PC-9 (cell line): ENCODE data around the gene RSPRY1. TPM values are rescaled to one million over a fixed set of nuclear protein-coding genes. Genes with fewer than 3 reads are reported as not detected.
"Not testable (repeated sequence)": the region's sequence is repeated elsewhere in the genome, so short reads cannot be mapped to it uniquely, and the experiment has no call there.

Experiments used
- BruUV-seq: library from RNA; stranded (reverse); fragments of 400-500 nt; replicated peaks from 2 replicates; lab custom pipeline; 2021; lab: Mats Ljungman, UMichigan
- CTCF ChIA-PET: fragments of 300-600 bp; sonication (Branson Sonifier 250); formaldehyde crosslinking; loops from one replicate; lab custom pipeline; 2022; ENCODE audit warnings: antibody characterized with exemption; lab: Charles Lee
- POLR2A ChIA-PET: fragments of 300-600 bp; sonication (Branson Sonifier 250); formaldehyde crosslinking; loops from one replicate; lab custom pipeline; 2022; ENCODE audit warnings: antibody characterized with exemption; ENCODE audit not compliant: unreplicated experiment; lab: Charles Lee
- DNase-seq, 2 experiments: peaks; one replicate each; pipeline versions ENCODE4 v3.0.0 to v3.0.0-alpha.2; 2015 to 2022; ENCODE audit warnings: mixed read lengths in 1 of 2
- H2AFZ ChIP-seq: fragments of 200-600 bp; sonication (generic); 2 replicates; pipeline ENCODE4 v1.8.1; 2017; ENCODE audit warnings: antibody characterized with exemption
- H3F3A ChIP-seq: fragments of 200-600 bp; sonication (generic); 2 replicates; pipeline ENCODE4 v1.8.1; 2017; ENCODE audit warnings: antibody characterized with exemption, mild to moderate bottlenecking, low read depth; ENCODE audit not compliant: insufficient read depth
- H3K27ac ChIP-seq: fragments of 200-600 bp; sonication (generic); 2 replicates; pipeline ENCODE4 v1.6.1; 2016; ENCODE audit warnings: mixed run types
- H3K27me3 ChIP-seq: fragments of 200-600 bp; sonication (generic); 2 replicates; pipeline ENCODE4 v1.6.1; 2016; ENCODE audit warnings: low read depth, mixed run types; ENCODE audit not compliant: insufficient read depth
- H3K36me3 ChIP-seq: fragments of 200-600 bp; sonication (generic); 2 replicates; pipeline ENCODE4 v1.6.1; 2016; ENCODE audit warnings: low read depth, mixed run types
- H3K4me1 ChIP-seq: fragments of 200-600 bp; sonication (generic); replicated peaks from 2 replicates; pipeline ENCODE4 v1.6.1; 2016; ENCODE audit warnings: mixed run types; ENCODE audit not compliant: insufficient read depth
- H3K4me2 ChIP-seq: fragments of 200-600 bp; sonication (generic); 2 replicates; pipeline ENCODE4 v1.6.1; 2017; ENCODE audit warnings: mixed run types
- H3K4me3 ChIP-seq: fragments of 200-600 bp; sonication (generic); 2 replicates; pipeline ENCODE4 v1.6.1; 2016; ENCODE audit warnings: mixed run types
- H3K79me2 ChIP-seq: fragments of 200-600 bp; sonication (generic); 2 replicates; pipeline ENCODE4 v1.6.1; 2017; ENCODE audit warnings: low read depth, mixed run types
- H3K9me2 ChIP-seq: fragments of 200-600 bp; sonication (generic); 2 replicates; pipeline ENCODE4 v1.8.1; 2017; ENCODE audit warnings: mild to moderate bottlenecking; ENCODE audit not compliant: insufficient read depth
- H3K9me3 ChIP-seq: fragments of 200-600 bp; sonication (generic); 2 replicates; pipeline ENCODE4 v1.8.1; 2016; ENCODE audit warnings: low read depth; ENCODE audit not compliant: insufficient read depth
- H4K20me1 ChIP-seq: fragments of 200-600 bp; sonication (generic); 2 replicates; pipeline ENCODE4 v1.8.1; 2017; ENCODE audit not compliant: insufficient read depth
- CTCF ChIP-seq: fragments of 200-600 bp; sonication (generic); conservative IDR thresholded peaks from 2 replicates; pipeline ENCODE4 v1.6.1; 2017; ENCODE audit warnings: mixed run types, antibody characterized with exemption, mild to moderate bottlenecking, moderate library complexity
- EZH2 ChIP-seq: fragments of 200-600 bp; sonication (generic); IDR thresholded peaks from 2 replicates; pipeline ENCODE4 v1.8.0; 2017; ENCODE audit warnings: antibody characterized with exemption, low read depth
- intact Hi-C: fragments of 100-400 bp; cut with micrococcal nuclease; formaldehyde crosslinking; loops from one replicate; pipeline ENCODE4 v1.10.0; 2022; ENCODE audit not compliant: unreplicated experiment
- total RNA-seq: library from RNA; stranded (reverse); gene quantifications from 2 replicates; pipeline ENCODE4 v1.2.3, GENCODE V29; 2021

The RSPRY1 gene
- total RNA-seq, 1 experiment from 2014 or later, result 26.3 TPM

- no peaks in the 10 kb centered on the region for H3K9me2 ChIP-seq
- peak in 1 of 2 experiments; percentile 18 for DNase-seq
- H3K4me1 ChIP-seq, result peaks cover 53% of the 10 kb centered on the region
- peak overlapping the region; percentile 87 for H2AFZ ChIP-seq
- TF ChIP-seq EZH2 (no peak), CTCF (no peak)
- H3K9me3 ChIP-seq, result no peaks in the 10 kb centered on the region
- H3K79me2 ChIP-seq, result peaks cover 96% of the 10 kb centered on the region
- intact Hi-C loops, result loop anchor here (1.0 to 5.0 kb wide), 3 partner anchors 58 to 230 kb away; partner anchors contain the start of gene ARL2BP
- peak overlapping the region; percentile 96 for H3K4me2 ChIP-seq
- H3K27me3 ChIP-seq, result no peaks in the 10 kb centered on the region
- no peaks in the 10 kb centered on the region; the same call in 1 of the 2 replicates for H4K20me1 ChIP-seq
- ChIA-PET POLR2A (interaction anchor here (0.6 kb wide), 1 partner anchor 1123 kb away, joined by 9 read pairs; no protein-coding TSS in a partner anchor), CTCF (interaction anchor here (0.5 to 1.4 kb wide), 3 partner anchors 57 to 113 kb away, joined by 3 to 7 read pairs (median 4); no protein-coding TSS in a partner anchor)
- H3K36me3 ChIP-seq, result no peaks in the 10 kb centered on the region
- BruUV-seq, result no TSS peak
- H3K27ac ChIP-seq, result peak overlapping the region; percentile 32; the same call in 1 of the 2 replicates
- H3F3A ChIP-seq, result peaks cover 23% of the 10 kb centered on the region; the same call in 1 of the 2 replicates
- H3K4me3 ChIP-seq, result peak overlapping the region; percentile 75
These were observed 1.0 kb downstream of the RSPRY1 start for GRCh38 chr16:57186872-57187854.

- H3K79me2 ChIP-seq, result peaks cover 96% of the 10 kb centered on the region
- H3K36me3 ChIP-seq, H3K9me2 ChIP-seq, H3K9me3 ChIP-seq, H4K20me1 ChIP-seq, DNase-seq, H3K27ac ChIP-seq, H2AFZ ChIP-seq, BruUV-seq, H3K27me3 ChIP-seq: not testable (repeated sequence)
- H3K4me3 ChIP-seq, result peak overlapping the region; percentile 75
- ChIA-PET POLR2A (interaction anchor here (0.6 kb wide), 1 partner anchor 1122 kb away, joined by 9 read pairs; no protein-coding TSS in a partner anchor), CTCF (interaction anchor here (0.5 to 0.9 kb wide), 2 partner anchors 56 to 95 kb away, joined by 3 to 4 read pairs; no protein-coding TSS in a partner anchor)
- H3K4me1 ChIP-seq, result peaks cover 61% of the 10 kb centered on the region
- intact Hi-C loops, result loop anchor here (5.0 kb wide), 1 partner anchor 229 kb away; no protein-coding TSS in a partner anchor
- peak overlapping the region; percentile 96 for H3K4me2 ChIP-seq
- H3F3A ChIP-seq, result peaks cover 23% of the 10 kb centered on the region; the same call in 1 of the 2 replicates
These were observed 2.0 kb downstream of the RSPRY1 start for GRCh38 chr16:57187902-57188710.

GRCh38 chr16:57188711-57189002, 2.5 kb downstream of the RSPRY1 start:
- no peaks in the 10 kb centered on the region; the same call in 1 of the 2 replicates for H4K20me1 ChIP-seq
- H3K27me3 ChIP-seq, result no peaks in the 10 kb centered on the region
- no peak for TF ChIP-seq EZH2
- TF ChIP-seq CTCF, result no peak
- DNase-seq, result no peak
- no peak overlapping the region for H3K27ac ChIP-seq
- H3K4me3 ChIP-seq, result no peak overlapping the region
- H3K4me2 ChIP-seq, result 0 out of 2 replicates have a peak overlapping the region, but pooled peaks have one; percentile 96
- peaks cover 26% of the 10 kb centered on the region for H3F3A ChIP-seq
- ChIA-PET CTCF (no interaction called here), POLR2A (no interaction called here)
- H2AFZ ChIP-seq, result no peak overlapping the region
- H3K79me2 ChIP-seq, result peaks cover 96% of the 10 kb centered on the region
- BruUV-seq, result no TSS peak
- intact Hi-C loops, result loop anchor here (5.0 kb wide), 1 partner anchor 229 kb away; no protein-coding TSS in a partner anchor
- H3K4me1 ChIP-seq, result peaks cover 64% of the 10 kb centered on the region
- no peaks in the 10 kb centered on the region for H3K36me3 ChIP-seq
- H3K9me3 ChIP-seq, result no peaks in the 10 kb centered on the region
- no peaks in the 10 kb centered on the region for H3K9me2 ChIP-seq

GRCh38 chr16:57189527-57189926, 3.4 kb downstream of the RSPRY1 start:
- H3K36me3 ChIP-seq, H2AFZ ChIP-seq, H3K9me3 ChIP-seq, H3K4me2 ChIP-seq, H3K4me3 ChIP-seq, H4K20me1 ChIP-seq, H3K9me2 ChIP-seq, H3K27ac ChIP-seq, BruUV-seq, DNase-seq, CTCF ChIA-PET, H3K27me3 ChIP-seq, POLR2A ChIA-PET: not testable (repeated sequence)
- intact Hi-C loops, result loop anchor here (5.0 kb wide), 1 partner anchor 228 kb away; no protein-coding TSS in a partner anchor
- H3K79me2 ChIP-seq, result peaks cover 90% of the 10 kb centered on the region
- H3K4me1 ChIP-seq, result peaks cover 64% of the 10 kb centered on the region
- H3F3A ChIP-seq, result peaks cover 34% of the 10 kb centered on the region
